ENCODE data around the gene MSL1. TPM values are rescaled to one million over a fixed set of nuclear protein-coding genes. Genes with fewer than 3 reads are reported as not detected.

MSL1 gene
- total RNA-seq, 4 donors from 2014 or later: 69.9 to 101 (median 80.4) TPM

DNA sequence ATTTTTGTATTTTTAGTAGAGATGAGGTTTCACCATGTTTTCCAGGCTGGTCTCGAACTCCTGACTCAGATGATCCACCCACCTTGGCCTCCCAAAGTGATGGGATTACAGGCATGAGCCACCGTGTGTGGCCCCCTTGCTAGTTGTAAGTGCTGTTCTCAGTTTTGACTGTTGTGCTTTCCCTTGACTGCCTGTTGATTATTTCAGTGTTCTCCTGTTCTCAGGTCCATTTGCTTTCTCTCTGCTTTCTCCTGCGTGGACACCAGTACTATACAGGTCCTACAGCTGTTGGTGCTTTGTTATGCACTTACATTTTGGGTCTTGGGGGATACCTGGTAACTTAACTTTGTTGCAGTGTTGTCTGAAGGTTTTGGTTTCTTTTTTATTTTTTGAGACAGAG, 26.8 kb downstream of the MSL1 start:
- Histone ChIP-seq H3K27ac (no peak overlapping the region), H3K36me3 (peaks cover 10 to 29% of the 10 kb centered on the region in 2 donors), H3K9me3 (no peaks in the 10 kb centered on the region), H3K27me3 (no peaks in the 10 kb centered on the region), H3K4me3 (replicated peaks in 1 of 3) (no peak overlapping the region), H3K4me1 (no peaks in the 10 kb centered on the region)
- TF ChIP-seq, protein P1, sequence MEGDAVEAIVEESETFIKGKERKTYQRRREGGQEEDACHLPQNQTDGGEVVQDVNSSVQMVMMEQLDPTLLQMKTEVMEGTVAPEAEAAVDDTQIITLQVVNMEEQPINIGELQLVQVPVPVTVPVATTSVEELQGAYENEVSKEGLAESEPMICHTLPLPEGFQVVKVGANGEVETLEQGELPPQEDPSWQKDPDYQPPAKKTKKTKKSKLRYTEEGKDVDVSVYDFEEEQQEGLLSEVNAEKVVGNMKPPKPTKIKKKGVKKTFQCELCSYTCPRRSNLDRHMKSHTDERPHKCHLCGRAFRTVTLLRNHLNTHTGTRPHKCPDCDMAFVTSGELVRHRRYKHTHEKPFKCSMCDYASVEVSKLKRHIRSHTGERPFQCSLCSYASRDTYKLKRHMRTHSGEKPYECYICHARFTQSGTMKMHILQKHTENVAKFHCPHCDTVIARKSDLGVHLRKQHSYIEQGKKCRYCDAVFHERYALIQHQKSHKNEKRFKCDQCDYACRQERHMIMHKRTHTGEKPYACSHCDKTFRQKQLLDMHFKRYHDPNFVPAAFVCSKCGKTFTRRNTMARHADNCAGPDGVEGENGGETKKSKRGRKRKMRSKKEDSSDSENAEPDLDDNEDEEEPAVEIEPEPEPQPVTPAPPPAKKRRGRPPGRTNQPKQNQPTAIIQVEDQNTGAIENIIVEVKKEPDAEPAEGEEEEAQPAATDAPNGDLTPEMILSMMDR (IDR thresholded peaks at IDR 0.05): no peak
- TF ChIP-seq POLR2A (IDR thresholded peaks at IDR 0.05): no peak
- intact Hi-C loops (cut with DNase I): no loop called here
- no peak for DNase-seq
- 88 to 90% methylated on average over 3 of the region's 3 CpGs for WGBS, 2 donors

DNA sequence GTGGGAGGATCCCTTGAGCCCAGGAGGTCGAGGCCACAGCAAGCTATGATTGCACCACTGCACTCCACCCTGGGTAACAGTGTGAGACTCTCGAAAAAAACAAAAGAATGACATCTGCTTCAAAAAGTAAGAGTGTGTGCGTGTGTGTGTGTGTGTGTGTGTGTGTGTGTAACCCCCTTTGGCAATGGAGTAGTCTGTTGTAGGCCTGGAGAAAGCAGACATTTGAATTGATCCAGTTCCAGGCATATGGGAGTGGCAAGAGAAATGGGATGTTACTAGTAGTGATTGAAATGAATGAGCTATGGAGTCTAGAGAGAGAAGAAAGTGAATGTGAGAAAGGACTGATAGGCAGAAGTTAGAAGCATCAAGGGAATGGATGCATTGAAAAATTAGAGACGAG, 28.5 kb downstream of the MSL1 start:
- intact Hi-C loops (cut with DNase I): no loop called here
- WGBS, 2 donors: 70 to 82% methylated on average over 4 of the region's 4 CpGs
- DNase-seq: no peak
- Histone ChIP-seq H3K9me3 (no peaks in the 10 kb centered on the region), H3K4me3 (replicated peaks in 1 of 3) (no peak overlapping the region), H3K36me3 (peaks cover 23 to 38% of the 10 kb centered on the region in 2 donors), H3K4me1 (no peaks in the 10 kb centered on the region), H3K27ac (no peak overlapping the region), H3K27me3 (no peaks in the 10 kb centered on the region)
- TF ChIP-seq, protein P1 (IDR thresholded peaks at IDR 0.05): no peak
- TF ChIP-seq POLR2A (IDR thresholded peaks at IDR 0.05): no peak

DNA sequence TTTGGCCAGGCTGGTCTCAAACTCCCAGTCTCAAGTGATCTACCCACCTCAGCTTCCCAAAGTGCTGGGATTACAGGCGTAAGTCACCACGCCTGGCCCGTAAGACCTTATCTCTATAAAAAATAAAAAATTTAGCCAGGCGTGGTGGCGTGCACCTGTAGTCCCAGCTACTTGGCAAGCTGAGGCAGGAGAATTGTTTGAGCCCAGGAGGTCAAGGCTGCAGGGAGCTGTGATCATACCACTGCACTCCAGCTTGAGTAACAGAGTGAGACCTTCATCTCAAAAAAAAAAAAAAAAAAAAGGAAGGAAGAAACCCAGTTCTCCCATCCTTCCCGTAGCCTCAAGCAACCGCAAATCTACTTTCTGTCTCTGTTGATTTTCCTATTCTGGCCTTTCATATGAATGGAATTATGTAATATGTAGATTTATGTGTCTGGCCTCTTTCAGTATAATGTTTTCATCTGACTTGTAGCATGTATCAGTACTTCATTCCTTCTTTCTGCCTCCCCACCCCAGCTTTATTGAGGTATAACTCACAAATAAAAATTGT, 29.7 kb downstream of the MSL1 start:
- intact Hi-C loops (cut with DNase I): no loop called here
- H3K4me3 ChIP-seq (replicated peaks in 1 of 3): no peak overlapping the region
- H3K27me3 ChIP-seq: no peaks in the 10 kb centered on the region
- peaks cover 24 to 40% of the 10 kb centered on the region in 2 donors for H3K36me3 ChIP-seq
- 87 to 89% methylated on average over 7 of the region's 7 CpGs for WGBS, 2 donors
- no peak overlapping the region for H3K27ac ChIP-seq
- DNase-seq: no peak
- TF ChIP-seq, protein P1 (IDR thresholded peaks at IDR 0.05): no peak
- TF ChIP-seq POLR2A (IDR thresholded peaks at IDR 0.05): no peak
- no peaks in the 10 kb centered on the region for H3K4me1 ChIP-seq
- no peaks in the 10 kb centered on the region for H3K9me3 ChIP-seq

DNA sequence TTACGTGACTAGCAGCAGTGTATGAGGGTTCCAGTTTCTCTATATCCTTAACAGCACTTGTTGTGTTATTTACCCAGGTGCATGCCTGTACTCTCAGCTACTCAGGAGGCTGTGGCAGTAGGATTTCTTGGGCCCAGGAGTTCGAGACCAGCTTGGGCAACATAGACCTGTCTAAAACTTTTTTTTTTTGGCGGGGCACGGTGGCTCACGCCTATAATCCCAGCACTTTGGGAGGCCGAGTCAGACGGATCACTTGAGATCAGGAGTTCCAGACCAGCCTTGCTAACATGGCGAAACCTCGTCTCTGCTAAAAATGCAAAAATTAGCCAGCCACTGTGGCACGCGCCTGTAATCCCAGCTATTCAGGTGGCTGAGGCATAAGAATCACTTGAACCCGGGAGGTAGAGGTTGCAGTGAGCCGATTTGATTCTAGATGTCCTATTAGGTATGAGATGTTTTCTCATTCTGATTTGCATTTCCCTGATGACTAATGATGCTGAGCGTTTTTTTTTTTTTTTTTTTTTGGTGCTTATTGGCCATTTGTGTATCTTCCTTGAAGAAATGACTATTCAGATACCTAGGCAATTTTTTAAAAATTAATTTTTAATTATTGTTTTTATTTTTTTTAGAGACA, 31.9 kb downstream of the MSL1 start:
- WGBS, 2 donors: 90 to 94% methylated on average over 14 of the region's 14 CpGs

DNA sequence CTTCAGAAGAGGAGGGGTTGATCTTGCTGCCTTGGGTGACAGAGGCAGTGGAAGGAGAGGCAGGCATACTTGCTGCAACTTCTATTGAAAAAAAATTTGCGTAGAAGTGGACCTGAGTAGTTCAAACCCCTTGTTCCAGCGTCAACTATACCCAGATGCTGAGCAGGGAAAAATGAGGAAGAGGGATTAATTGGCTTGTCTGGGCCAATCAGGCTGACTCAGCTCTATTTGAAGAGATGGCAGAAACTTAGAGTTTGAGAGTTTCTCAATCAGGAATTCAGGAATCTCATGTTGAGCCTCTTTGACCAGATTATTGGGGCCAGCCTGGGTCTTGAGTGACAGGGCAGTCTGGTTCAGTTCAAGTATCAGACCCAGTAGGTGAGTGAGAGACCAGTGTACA, 36.2 kb downstream of the MSL1 start:
- H3K36me3 ChIP-seq: peaks cover 30 to 31% of the 10 kb centered on the region in 2 donors
- H3K9me3 ChIP-seq: no peaks in the 10 kb centered on the region
- TF ChIP-seq, protein P1 (IDR thresholded peaks at IDR 0.05): no peak
- no peak for TF ChIP-seq POLR2A (IDR thresholded peaks at IDR 0.05)
- no peak overlapping the region for H3K27ac ChIP-seq
- WGBS, 2 donors: 84% methylated on average over 2 of the region's 2 CpGs
- no peak for DNase-seq
- no peak overlapping the region for H3K4me3 ChIP-seq (replicated peaks in 1 of 3)
- H3K4me1 ChIP-seq: peaks cover 0 to 6% of the 10 kb centered on the region in 2 donors
- no peaks in the 10 kb centered on the region for H3K27me3 ChIP-seq
- intact Hi-C loops (cut with DNase I): no loop called here

More for the DNA sequence above, 31.9 kb downstream of the MSL1 start:
- H3K4me1 ChIP-seq: peaks cover 0 to 6% of the 10 kb centered on the region in 2 donors
- no peak overlapping the region for H3K4me3 ChIP-seq (replicated peaks in 1 of 3)
- peaks cover 20 to 29% of the 10 kb centered on the region in 2 donors for H3K36me3 ChIP-seq
- DNase-seq: no peak
- TF ChIP-seq POLR2A (IDR thresholded peaks at IDR 0.05): no peak
- TF ChIP-seq, protein P1 (IDR thresholded peaks at IDR 0.05): no peak
- intact Hi-C loops (cut with DNase I): no loop called here
- no peak overlapping the region for H3K27ac ChIP-seq
- H3K27me3 ChIP-seq: no peaks in the 10 kb centered on the region
- no peaks in the 10 kb centered on the region for H3K9me3 ChIP-seq
